ENCODE measurements around the gene UMPS.
A peak's percentile ranks its signal among the peaks of the same experiment; 100 is the strongest.

The UMPS gene

DNA sequence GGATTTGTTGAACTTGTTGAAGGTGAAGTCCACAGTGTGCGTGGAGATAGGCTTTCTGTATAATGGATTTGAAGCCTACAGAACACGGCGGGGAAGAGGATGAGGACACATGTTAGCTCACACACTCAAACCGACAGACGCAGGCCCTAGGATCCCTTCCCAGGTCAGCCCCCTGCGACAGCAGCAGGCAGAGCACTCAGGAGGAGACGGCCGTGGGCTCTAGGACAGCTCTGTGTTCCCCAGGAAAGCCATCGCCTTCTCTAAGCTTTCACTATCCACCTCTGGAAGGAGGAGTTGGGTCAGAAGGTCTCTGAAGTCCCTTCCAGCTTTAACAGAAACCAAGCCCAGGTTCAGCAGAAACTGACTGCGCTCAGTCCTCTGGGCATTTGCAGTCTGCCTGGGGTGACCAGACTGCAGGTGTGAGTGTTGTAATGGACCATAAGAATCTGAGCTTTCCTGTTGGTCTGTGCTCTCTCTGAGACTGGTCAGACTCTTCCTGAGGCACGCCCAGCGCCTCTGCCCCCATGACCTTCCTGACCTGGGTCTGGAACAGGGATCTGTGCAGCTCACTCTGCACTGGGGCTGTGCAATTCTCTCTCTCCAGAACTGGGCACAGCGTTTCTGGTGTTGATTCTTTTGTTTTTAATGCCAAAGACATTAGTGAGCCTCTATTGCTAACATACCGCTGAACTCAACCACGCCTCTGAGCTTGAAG, 33.5 kb downstream of the UMPS start:
- no peak for DNase-seq (ENCODE audit: low spot score)

DNA sequence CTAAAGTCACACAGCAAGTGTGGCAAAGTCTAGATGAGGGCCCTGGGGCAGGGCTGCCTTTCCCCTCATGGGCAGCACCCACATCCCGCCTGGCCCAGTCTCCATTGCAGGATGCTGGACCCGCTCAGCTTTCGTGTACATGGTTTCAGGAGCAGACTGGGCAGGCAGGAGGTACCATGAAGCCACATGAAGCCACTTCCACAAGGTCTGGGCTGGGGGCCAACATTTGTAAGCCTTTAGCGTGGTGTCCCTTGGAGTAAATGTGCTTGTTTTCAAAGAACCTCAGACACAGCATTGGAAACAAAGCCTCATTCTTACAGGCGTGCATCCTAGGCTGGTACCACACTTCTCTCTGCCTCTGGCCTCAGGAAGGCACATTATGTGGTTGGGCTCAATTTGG, 34.5 kb downstream of the UMPS start:
- DNase-seq (ENCODE audit: low spot score): no peak

- no peak for DNase-seq (ENCODE audit: low spot score)
Measured at GRCh38 chr3:124765197-124765840, 35.1 kb downstream of the UMPS start.

DNA sequence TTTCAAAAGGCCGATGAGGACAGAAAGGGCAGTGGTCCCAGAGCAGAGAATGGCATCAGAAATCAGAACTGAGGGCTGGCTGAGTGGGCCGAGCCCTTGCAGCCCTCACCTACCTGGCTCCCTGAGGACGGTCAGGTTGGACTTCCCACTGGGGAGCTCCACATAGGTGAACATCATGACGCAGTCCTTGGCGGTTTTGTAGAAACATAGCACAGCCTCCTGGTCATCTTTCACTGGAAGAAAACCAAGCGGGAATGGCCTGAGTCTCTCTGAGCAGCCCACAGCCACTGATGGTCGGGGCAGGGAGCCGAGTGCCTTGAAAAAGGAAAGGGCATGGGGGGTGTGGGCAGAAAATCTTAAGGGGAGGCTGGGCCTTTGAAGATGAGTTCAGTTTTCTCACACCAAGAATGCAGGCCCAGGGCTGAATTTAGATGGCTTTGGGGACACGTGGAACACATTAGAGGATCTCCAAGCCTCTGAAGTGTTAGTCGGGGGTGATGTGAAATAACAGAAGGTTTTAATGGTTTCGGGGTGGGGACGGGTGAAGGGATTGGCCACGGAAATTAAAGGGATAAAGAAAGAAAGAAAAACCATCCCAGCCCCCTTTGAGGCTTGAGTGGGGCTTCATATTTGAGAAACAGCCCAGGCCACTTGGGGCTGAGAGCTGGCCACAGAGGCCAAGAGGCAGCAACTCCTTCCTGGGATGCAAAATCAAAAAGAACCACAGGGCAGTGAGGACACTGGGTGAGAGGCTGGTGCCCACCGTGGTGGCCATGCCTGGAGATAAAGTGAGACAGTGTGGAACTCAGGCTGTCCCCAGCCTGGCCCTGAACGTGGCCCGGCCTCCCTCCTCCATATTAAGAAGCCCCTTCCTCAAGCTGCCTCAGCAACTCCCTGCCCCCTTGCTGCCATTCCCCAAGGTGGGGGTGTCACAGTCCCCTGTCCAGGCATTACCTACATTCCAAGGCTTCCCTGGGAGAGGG, 36.2 kb downstream of the UMPS start:
- no peak for DNase-seq (ENCODE audit: low spot score)

DNA sequence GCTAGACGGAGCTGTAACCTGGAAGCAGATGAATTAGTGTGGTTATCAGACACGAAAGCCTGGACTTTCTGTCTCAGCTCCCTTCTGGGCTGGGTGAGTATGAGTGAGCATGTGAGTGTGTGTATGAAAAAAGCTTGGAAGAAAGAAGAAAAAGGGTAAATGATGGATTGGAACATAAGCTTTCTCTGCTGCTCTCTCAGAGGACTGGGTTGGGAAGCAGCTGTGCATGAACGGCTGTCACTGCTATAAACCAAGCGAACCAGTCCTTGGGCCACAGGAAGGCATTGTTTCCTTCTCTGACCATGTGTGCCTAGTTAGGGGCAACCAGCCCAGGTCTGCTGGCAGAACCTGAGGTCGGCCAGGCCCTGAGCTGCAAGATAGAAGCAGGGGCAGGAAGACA, 37.0 kb downstream of the UMPS start:
- DNase-seq (ENCODE audit: low spot score): no peak

DNA sequence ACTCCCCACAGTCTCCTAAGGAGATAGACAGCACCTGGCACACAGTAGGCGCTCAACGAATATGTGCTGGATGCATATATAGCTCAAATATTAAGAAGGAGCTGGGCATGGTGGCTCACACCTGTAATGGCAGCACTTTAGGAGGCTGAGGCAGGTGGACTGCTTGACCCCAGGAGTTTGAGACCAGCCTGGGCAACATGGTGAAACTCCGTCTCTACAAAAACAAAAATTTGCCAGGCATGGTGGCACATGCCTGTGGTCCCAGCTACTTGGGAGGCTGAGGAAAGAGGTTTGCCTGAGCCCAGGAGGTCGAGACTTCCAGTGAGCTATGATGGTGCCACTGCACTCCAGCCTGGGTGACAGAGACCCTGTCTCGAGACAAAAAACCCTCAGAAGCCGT, 37.4 kb downstream of the UMPS start:
- DNase-seq (ENCODE audit: low spot score): no peak

- no peak for DNase-seq (ENCODE audit: low spot score)
Measured at GRCh38 chr3:124768812-124769211, 38.6 kb downstream of the UMPS start.

- DNase-seq (ENCODE audit: low spot score): no peak
Measured at GRCh38 chr3:124769462-124769861, 39.2 kb downstream of the UMPS start.

DNA sequence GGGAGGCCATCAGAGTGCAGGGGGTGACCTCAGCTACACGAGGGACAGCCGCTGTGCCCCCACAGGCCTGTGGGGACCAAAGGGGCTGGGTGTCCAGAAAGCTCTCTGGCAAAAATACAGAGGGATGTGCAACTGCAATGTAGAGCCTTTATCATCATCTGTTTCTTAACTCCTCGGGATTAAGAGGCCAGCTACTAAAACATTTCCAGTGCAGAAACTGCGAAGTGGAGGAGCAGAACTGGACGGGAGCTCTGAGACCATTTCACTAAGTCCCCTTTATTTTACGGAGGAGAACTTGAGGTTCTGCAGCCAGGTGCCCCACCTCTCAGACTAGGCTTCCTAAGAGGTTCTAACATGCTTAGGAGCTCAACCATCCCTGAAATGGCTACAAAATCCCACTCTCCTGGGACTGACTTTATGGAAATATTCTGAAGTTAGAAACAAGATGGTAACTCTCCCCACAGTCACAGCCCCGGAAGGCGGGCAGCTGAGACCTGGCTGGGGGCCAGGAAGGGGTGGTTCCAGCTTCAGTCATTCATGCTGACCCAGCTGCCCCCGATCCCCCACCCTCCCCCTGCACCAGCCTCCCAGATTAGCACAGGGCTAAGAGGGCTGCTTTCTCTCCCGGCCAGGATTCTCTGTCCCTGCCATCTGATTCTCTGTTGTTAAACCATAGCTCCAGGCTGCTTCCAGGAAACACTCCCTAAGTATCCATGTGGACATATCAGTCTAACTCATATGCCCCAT, 40.3 kb downstream of the UMPS start:
- DNase-seq (ENCODE audit: low spot score): no peak

- DNase-seq (ENCODE audit: low spot score): no peak
Measured at GRCh38 chr3:124771083-124771445, 40.8 kb downstream of the UMPS start.

GRCh38 chr3:124772081-124772831, 42.0 kb downstream of the UMPS start:
- peak; percentile 58 for DNase-seq (ENCODE audit: low spot score)

DNA sequence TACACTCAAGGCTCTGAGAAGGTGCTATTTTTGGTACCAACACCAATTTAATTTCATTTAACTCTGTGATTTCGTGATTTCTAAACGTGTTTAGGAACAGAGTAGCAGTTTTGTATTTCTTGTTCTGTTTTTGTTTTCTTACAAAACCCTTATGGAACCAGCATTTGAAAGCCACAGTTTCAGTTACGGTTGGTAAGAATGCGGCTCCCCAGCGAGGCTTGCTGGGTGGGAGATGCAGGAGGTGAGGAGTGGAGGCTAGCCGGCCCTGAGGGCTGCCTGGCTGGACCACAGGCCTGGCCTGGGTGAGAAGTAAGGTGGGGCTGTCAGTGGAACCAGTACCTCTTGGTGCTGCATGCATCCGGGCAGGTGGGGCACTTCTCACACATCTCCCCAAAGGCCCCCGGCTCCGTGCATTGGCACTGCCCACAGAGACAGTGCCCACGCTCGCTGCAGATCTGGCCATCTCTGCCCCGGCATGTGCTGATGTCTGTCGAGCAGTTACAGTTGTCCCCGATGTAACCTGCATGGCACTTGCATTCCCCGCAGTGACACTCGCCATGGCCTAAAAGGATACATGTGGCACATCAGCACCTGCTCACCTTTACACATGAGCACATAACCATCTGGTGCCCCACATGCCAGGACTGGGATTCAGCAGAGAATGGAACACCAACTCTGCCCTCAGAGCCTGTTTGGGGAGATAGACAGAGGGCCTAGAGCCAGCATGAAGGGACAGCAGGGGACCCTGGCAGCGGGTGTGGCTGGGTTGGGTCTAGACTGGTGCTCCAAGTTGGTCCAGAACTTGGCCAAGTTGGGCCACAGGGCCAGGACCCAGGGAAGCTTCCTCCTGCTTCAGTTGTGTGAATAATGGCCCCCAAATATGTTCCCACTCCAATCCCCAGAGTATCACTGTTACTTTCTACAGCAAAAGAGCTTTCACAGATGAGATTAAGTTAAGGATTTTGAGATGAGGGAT, 43.4 kb downstream of the UMPS start:
- no peak for DNase-seq (ENCODE audit: low spot score)

DNA sequence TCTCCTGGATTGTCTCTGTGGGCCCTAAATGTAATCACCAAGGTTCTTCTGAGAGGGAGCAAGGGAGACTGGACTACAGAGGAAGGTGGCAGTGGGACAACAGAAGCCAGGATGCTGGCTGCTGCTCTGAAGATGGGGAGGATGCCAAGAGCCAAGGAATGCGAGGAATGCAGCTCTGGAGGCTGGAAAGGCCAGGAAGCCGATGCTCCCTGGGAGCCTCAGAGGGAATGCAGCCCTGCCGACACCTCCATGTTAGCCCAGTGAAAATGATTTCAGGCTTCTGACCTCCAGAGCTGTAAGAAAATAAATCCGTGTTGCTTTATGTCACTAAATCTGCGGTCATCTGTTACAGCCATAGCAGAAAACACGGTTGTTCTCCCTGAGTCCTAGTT, 44.1 kb downstream of the UMPS start:
- no peak for DNase-seq (ENCODE audit: low spot score)

DNA sequence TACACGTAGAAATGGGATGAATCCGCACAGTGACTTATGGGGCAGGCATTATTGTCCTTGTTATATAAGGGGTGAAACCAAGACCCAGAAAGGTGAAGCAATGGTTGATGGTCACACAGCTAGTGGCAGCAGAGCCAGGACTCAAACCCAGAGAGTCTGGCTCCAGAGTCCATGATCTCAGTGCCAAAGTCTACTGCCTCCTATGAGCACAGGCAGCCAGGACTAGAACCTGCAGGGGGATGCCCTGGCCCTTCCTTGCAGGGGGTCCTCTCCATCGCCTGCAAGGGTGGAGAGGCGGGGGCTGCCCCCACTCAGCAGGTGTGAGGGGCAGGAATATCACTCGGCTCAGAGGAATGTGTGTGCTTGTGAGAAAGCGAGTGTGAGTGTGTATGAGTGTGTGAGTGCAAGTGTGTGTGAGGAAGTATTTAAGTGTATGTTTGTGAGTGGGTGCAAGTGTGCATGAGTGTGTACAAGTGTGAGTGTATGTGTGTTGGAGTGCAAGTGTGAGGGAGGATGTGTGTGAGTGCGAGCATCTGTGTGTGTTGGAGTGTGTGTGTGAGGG, 44.7 kb downstream of the UMPS start:
- DNase-seq (ENCODE audit: low spot score): no peak

DNA sequence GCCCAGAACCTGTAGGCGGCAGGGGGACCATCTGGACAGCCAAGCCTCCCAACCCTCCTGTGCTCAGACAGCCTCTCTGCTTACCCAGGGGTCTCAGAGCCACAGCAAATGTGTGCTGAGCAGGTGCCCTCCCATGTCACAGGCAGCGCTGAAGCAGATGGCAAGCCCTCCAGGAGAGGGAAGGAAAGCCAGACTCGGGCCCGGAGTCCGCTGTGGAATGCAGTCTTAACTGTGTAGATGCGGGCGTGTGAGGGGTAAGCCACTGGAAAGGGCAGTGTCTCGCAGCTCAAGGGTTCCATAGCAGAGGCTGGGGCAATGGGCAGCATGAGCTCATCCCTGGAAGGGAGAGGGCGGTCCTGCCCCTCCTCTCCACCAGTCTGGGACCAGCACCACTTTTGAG, 45.6 kb downstream of the UMPS start:
- no peak for DNase-seq (ENCODE audit: low spot score)

GRCh38 chr3:124776856-124777255, 46.6 kb downstream of the UMPS start:
- no peak for DNase-seq (ENCODE audit: low spot score)

DNA sequence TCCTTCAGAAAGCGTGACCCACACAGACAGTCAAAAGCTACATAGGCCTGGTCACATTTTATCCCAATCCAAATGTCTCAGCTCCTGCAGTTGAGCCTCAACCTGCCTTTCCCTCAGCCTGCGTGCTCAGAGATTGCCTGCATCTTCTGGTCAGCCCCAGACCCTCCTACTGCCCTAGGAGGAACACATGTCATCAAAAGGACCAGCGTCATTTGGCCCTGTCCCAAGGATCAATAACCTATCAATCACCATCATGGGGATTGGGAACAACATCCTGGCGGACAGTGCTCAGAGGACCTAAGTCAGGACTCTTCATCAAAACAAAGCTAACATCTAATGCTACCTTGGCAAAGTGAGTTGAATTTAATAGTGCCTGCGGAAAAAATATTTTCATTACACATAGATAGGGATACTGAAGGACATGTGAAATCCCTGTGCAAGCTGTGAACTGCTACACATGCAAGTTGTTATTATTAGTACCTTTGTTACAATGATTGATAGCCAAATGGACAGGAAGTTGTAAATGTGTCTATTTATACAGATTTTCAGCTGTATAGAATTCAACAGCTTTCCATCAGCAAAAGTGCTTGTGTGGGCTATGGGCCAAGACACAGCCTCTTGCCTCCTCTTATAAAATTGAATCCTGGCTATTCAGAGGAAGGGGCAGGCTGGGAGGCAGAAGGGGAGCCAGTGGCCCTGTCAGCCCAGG, 47.7 kb downstream of the UMPS start:
- DNase-seq (ENCODE audit: low spot score): no peak

GRCh38 chr3:124779116-124779515, 48.9 kb downstream of the UMPS start:
- DNase-seq (ENCODE audit: low spot score): no peak

- no peak for DNase-seq (ENCODE audit: low spot score)
Measured at GRCh38 chr3:124779751-124780191, 49.5 kb downstream of the UMPS start.

Data from kidney capillary endothelial cell (primary cell).